DOHH2 (cell line): ENCODE measurements around the gene CLDN7.

Source experiments
- H3F3A ChIP-seq: fragments of 200-600 bp; sonication (generic), shearing (Covaris generic); 2 replicates; pipeline ENCODE4 v1.6.0; 2016; ENCODE audit warnings: antibody characterized with exemption, mild to moderate bottlenecking; ENCODE audit not compliant: control insufficient read depth, insufficient read depth
- H3K27ac ChIP-seq: fragments of 200-600 bp; sonication (generic); 2 replicates; pipeline ENCODE4 v1.5.1; 2014; ENCODE audit warnings: low read depth, mild to moderate bottlenecking, low read length, moderate library complexity
- H3K27me3 ChIP-seq: fragments of 200-600 bp; sonication (generic); 2 replicates; pipeline ENCODE4 v1.6.1; 2014; ENCODE audit warnings: mild to moderate bottlenecking, low read length, mixed read lengths; ENCODE audit not compliant: control insufficient read depth
- H3K36me3 ChIP-seq: fragments of 200-600 bp; sonication (generic); 2 replicates; pipeline ENCODE4 v1.6.1; 2014; ENCODE audit warnings: mild to moderate bottlenecking, low read length, moderate library complexity, mixed read lengths; ENCODE audit not compliant: control insufficient read depth
- H3K4me1 ChIP-seq: fragments of 200-600 bp; sonication (generic); 2 replicates; pipeline ENCODE4 v1.6.1; 2014; ENCODE audit warnings: mild to moderate bottlenecking, low read length, mixed read lengths; ENCODE audit not compliant: control insufficient read depth
- H3K4me2 ChIP-seq: fragments of 200-600 bp; sonication (generic); 2 replicates; pipeline ENCODE4 v1.6.0; 2014; ENCODE audit warnings: mild to moderate bottlenecking, low read length, moderate library complexity
- H3K4me3 ChIP-seq: fragments of 200-600 bp; sonication (generic); 2 replicates; pipeline ENCODE4 v1.5.1; 2014; ENCODE audit warnings: mild to moderate bottlenecking, low read length, mixed read lengths
- H3K79me2 ChIP-seq: fragments of 200-600 bp; sonication (generic); 2 replicates; pipeline ENCODE4 v1.6.1; 2014; ENCODE audit warnings: mild to moderate bottlenecking, low read length, mixed read lengths; ENCODE audit not compliant: control insufficient read depth
- H3K9me2 ChIP-seq: fragments of 200-600 bp; sonication (generic); replicated peaks from 2 replicates; pipeline ENCODE4 v1.6.1; 2014; ENCODE audit warnings: mild to moderate bottlenecking, low read length, mixed read lengths; ENCODE audit not compliant: control insufficient read depth
- H3K9me3 ChIP-seq: fragments of 200-600 bp; sonication (generic); 2 replicates; pipeline ENCODE4 v1.6.1; 2014; ENCODE audit warnings: antibody characterized with exemption, low read length, mixed read lengths; ENCODE audit not compliant: control insufficient read depth, insufficient read depth
- H4K20me1 ChIP-seq: fragments of 200-600 bp; sonication (generic); 2 replicates; pipeline ENCODE4 v1.6.0; 2014; ENCODE audit warnings: low read depth, mild to moderate bottlenecking, antibody characterized with exemption, low read length, moderate library complexity; ENCODE audit not compliant: control insufficient read depth, insufficient read depth
- EZH2phosphoT487 ChIP-seq: fragments of 200-600 bp; sonication (generic); IDR thresholded peaks from 2 replicates; pipeline ENCODE4 v1.6.1; 2017; ENCODE audit warnings: borderline replicate concordance, mild to moderate bottlenecking, antibody characterized with exemption, low read length, moderate library complexity, mixed read lengths
- TF ChIP-seq, protein P1 (sequence below): fragments of 200-600 bp; sonication (generic); IDR thresholded peaks from one replicate; pipeline ENCODE4 v1.5.1; 2014; ENCODE audit warnings: antibody characterized with exemption, mild to moderate bottlenecking, low read depth, low read length; ENCODE audit not compliant: poor library complexity, severe bottlenecking

Gene CLDN7

DNA sequence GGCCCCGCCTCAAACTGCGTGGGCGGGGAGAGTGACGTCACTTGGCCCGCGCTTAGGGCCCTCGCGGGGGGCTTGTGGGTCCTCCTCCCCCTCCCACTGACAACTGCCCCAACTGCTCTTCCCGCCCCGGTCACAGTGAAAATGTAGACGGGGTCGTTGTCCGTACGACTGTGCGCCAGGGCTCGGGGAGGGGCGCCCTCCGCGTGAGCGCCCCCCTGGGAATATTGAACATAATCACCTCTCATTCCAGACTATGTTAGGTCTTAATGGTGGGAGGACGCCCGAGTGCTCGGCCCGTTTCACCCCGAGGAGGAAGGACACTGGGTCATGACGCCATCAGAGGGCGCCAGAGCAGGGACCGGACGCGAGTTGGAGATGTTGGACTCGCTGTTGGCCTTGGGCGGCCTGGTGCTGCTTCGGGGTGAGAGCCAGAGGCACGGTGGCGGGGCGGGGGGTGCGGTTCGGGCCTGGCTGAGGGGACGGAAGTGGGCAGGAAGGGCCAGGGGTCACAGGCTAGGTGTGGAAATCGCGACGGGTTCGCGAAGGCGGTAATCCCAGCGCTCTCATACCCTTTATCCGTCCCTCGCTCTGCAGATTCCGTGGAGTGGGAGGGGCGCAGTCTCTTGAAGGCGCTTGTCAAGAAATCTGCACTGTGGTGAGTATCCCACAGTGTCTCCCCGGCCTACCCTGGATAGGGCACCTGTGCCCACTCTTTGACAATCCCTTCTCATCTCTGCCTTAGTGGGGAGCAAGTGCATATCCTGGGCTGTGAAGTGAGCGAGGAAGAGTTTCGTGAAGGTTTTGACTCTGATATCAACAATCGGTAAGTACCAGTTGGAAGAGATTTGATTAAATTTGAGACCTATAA is 9.9 kb downstream of the CLDN7 start, which contains the start of gene ELP5:
TSS of gene ELP5 (plus strand) at position 40 of the 868 bp plus-strand sequence. CDS start at position 376, 336 bp downstream.
- Histone ChIP-seq H4K20me1 (peaks cover 13% of the 10 kb centered on the region; the same call in 1 of the 2 replicates), H3K4me1 (peaks cover 25% of the 10 kb centered on the region), H3K36me3 (peaks cover 60% of the 10 kb centered on the region), H3K9me3 (no peaks in the 10 kb centered on the region), H3K9me2 (no peaks in the 10 kb centered on the region), H3K27ac (peak within 1 kb of the TSS; percentile 83), H3F3A (no peaks in the 10 kb centered on the region), H3K4me3 (peak within 1 kb of the TSS; percentile 88), H3K79me2 (peaks cover 60% of the 10 kb centered on the region), H3K4me2 (peak within 1 kb of the TSS; percentile 97), H3K27me3 (no peaks in the 10 kb centered on the region)
- TF ChIP-seq EZH2phosphoT487 = no peak
- TF ChIP-seq, protein P1, sequence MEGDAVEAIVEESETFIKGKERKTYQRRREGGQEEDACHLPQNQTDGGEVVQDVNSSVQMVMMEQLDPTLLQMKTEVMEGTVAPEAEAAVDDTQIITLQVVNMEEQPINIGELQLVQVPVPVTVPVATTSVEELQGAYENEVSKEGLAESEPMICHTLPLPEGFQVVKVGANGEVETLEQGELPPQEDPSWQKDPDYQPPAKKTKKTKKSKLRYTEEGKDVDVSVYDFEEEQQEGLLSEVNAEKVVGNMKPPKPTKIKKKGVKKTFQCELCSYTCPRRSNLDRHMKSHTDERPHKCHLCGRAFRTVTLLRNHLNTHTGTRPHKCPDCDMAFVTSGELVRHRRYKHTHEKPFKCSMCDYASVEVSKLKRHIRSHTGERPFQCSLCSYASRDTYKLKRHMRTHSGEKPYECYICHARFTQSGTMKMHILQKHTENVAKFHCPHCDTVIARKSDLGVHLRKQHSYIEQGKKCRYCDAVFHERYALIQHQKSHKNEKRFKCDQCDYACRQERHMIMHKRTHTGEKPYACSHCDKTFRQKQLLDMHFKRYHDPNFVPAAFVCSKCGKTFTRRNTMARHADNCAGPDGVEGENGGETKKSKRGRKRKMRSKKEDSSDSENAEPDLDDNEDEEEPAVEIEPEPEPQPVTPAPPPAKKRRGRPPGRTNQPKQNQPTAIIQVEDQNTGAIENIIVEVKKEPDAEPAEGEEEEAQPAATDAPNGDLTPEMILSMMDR = peak; percentile 63

DNA sequence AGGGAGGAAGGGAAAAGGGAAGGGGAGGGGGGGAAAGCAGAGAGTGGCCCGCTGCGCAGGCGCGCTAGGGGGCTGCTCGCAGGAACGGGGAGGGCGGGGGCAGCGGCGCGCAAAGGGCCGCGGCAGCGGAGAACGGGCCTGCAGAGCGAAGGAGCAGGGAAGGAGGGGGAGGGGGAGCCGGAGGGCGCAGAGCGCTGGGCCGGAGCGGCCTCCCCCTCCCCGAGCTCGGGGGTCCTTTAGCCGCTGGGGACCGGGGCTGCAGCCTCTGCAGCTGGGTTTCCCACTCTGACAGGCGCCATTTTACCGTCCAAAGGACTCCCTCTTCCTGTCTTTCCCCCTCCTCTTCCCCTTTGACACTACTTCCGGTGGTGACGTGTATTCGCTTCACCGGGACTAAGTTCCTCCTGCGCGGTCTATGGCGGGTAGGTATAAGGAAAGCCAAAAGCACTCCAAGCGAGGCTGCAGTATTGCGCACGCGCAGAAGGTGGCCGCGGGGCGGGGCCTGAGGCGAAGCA is 10.6 kb downstream of the CLDN7 start, which contains the start of gene CTDNEP1:
TSS of gene CTDNEP1 (minus strand) at position 74 of the 515 bp plus-strand sequence. CDS start 438 bp downstream, outside the sequence.
- Histone ChIP-seq H3K27ac (peak within 1 kb of the TSS; percentile 83), H3K4me3 (peak within 1 kb of the TSS; percentile 88), H3K4me2 (peak within 1 kb of the TSS; percentile 97), H3K9me3 (no peaks in the 10 kb centered on the region), H3K36me3 (peaks cover 60% of the 10 kb centered on the region), H3K79me2 (peaks cover 67% of the 10 kb centered on the region), H3K9me2 (no peaks in the 10 kb centered on the region), H3F3A (peaks cover 1% of the 10 kb centered on the region), H4K20me1 (peaks cover 13% of the 10 kb centered on the region; the same call in 1 of the 2 replicates), H3K27me3 (no peaks in the 10 kb centered on the region), H3K4me1 (peaks cover 25% of the 10 kb centered on the region)
- no peak for TF ChIP-seq EZH2phosphoT487
- TF ChIP-seq, protein P1 = no peak

DNA sequence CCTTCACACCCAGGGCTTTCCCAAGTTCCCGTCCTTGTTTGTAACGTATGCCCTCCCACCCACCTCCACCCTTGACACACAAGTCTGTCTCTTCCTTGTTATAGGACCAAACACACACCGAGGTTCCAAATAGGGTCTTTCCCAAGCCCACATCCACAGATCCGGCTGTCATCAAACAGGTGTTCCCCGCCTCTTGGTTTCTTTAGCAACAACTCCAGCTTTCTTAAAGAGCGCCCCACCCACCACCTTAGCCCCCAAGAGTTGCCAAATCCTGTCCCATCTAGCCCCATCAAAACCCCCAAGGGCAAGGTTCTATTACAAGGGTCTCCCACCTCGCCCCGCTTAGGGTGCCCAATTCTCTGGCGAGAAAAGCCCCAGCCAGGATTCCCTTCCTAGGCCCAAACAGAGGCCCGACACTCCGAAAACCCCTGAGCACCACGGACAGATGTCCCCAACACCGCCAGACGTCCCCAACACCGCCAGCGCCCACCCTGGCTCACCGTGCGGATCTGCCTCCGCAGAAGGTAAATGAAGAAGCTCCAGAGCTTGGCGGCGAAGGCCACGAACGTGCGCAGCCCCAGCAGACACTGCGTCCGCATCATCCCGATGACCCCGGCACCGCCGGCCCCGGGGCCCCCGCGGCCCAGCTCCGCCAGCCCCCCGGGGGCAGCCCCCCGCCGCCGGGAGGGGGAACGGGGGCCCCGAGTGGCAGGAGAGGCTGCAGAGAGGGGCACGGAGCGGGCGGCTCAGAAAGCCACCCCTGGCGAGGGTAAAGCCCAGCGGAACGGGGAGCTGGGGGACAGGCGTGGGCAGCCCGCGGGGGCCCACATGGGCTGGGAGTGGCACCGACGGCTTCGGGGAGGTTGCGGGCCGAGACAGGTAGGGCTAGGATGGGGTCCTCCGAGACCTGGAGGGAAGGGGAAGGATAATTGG is 11.3 kb downstream of the CLDN7 start:
- H3K27me3 ChIP-seq = no peaks in the 10 kb centered on the region
- no peaks in the 10 kb centered on the region for H3K9me2 ChIP-seq
- peaks cover 62% of the 10 kb centered on the region for H3K36me3 ChIP-seq
- H3K4me3 ChIP-seq = peak overlapping the region; percentile 88
- TF ChIP-seq, protein P1 = no peak
- TF ChIP-seq EZH2phosphoT487 = no peak
- no peaks in the 10 kb centered on the region for H3K9me3 ChIP-seq
- H3F3A ChIP-seq = peaks cover 9% of the 10 kb centered on the region
- H3K4me2 ChIP-seq = peak overlapping the region; percentile 97
- peaks cover 25% of the 10 kb centered on the region for H3K4me1 ChIP-seq
- H3K27ac ChIP-seq = peak overlapping the region; percentile 83
- peaks cover 75% of the 10 kb centered on the region for H3K79me2 ChIP-seq
- peaks cover 13% of the 10 kb centered on the region; the same call in 1 of the 2 replicates for H4K20me1 ChIP-seq
